ENCODE measurements around the gene PRPF18.

The PRPF18 gene

DNA sequence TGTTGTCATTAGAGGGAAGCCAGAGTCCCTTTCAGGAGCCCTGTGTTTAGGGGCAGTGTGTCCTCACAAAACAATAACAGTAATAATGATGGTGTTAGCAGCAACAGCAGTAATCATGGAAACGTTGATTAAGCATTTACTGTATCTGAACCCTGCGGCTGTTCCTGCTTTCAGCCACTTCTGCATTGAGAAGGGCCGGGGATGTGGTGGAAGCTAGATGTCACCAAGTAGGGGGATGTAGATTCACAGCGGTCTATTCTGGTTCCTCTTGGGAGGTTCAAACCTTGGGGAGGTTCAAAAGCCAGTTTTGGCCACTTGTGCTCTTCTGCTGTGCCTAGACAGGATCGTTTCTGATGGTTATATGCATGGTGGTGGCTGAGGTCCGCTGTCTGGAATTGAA lies 44.8 kb downstream of the PRPF18 start:
- Histone ChIP-seq H3K9ac (ENCODE audit: low read length) (no peak overlapping the region), H3K9me3 (ENCODE audit: low read length) (no peaks in the 10 kb centered on the region), H3K27me3 (ENCODE audit: control insufficient read depth in 1 of 2, insufficient read depth in 2 of 2, low read length in 2 of 2) (no peaks in the 10 kb centered on the region), H3K27ac (ENCODE audit: low read depth, low read length) (no peak overlapping the region), H3K4me3 (ENCODE audit: low read depth in 1 of 2, low read length in 2 of 2) (no peak overlapping the region), H3K4me1 (ENCODE audit: insufficient read depth, low read length) (peaks cover 30% of the 10 kb centered on the region), H3K36me3 (ENCODE audit: insufficient read depth, low read length) (peaks cover 10% of the 10 kb centered on the region)

DNA sequence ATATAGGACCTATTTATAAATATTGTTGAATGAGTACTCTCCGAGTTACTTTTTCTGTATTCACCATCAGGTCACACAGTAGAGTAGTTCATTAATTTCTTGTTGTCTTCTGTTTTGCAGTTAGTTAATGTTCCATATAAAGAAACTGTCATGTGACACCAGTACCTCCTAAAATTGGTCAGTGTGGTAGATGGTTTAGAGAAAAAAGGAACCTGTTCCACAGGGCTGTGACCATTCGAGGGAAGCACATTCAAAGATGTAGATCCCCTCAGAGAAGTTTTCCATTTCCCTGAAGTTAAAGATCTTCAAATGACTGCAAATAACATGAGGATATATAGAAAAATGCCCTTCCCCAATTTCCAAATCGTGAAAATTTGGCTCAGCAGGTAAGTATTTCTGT lies 45.7 kb downstream of the PRPF18 start:
- Histone ChIP-seq H3K9ac (ENCODE audit: low read length) (peak overlapping the region; percentile 23), H3K27me3 (ENCODE audit: control insufficient read depth in 1 of 2, insufficient read depth in 2 of 2, low read length in 2 of 2) (no peaks in the 10 kb centered on the region), H3K4me3 (ENCODE audit: low read depth in 1 of 2, low read length in 2 of 2) (no peak overlapping the region), H3K9me3 (ENCODE audit: low read length) (no peaks in the 10 kb centered on the region), H3K4me1 (ENCODE audit: insufficient read depth, low read length) (peaks cover 30% of the 10 kb centered on the region), H3K36me3 (ENCODE audit: insufficient read depth, low read length) (peaks cover 10% of the 10 kb centered on the region), H3K27ac (ENCODE audit: low read depth, low read length) (peak overlapping the region; percentile 17)

DNA sequence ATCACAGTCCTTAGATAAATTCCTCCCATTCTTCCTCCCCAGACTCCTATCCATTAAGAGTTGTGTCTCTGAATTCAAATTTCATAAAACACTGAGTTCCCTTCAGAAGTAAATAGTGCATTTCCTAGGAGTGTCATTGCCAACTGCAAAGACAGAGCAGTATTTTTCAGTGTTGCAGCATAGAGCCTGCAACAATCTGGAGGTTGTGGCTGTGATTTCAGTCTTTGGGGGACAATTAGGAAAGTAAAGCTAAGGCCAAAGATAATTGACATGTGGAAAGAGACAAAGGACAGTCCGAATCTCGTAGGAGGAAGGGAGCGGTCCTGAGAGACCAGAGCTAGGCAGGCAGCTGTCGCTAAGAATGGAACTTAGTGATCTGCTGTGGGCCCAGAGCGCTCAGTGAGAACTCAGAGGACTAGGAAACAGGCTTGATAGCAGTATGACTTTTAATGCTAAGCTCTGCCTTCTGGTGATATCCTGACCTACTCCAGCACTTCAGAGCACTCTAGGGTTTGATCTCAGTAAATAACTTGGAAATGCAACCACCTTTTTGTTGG lies 46.2 kb downstream of the PRPF18 start:
- peaks cover 10% of the 10 kb centered on the region for H3K36me3 ChIP-seq (ENCODE audit: insufficient read depth, low read length)
- peak overlapping the region; percentile 17 for H3K27ac ChIP-seq (ENCODE audit: low read depth, low read length)
- no peaks in the 10 kb centered on the region for H3K9me3 ChIP-seq (ENCODE audit: low read length)
- peaks cover 30% of the 10 kb centered on the region for H3K4me1 ChIP-seq (ENCODE audit: insufficient read depth, low read length)
- H3K27me3 ChIP-seq (ENCODE audit: control insufficient read depth in 1 of 2, insufficient read depth in 2 of 2, low read length in 2 of 2): no peaks in the 10 kb centered on the region
- H3K4me3 ChIP-seq (ENCODE audit: low read depth in 1 of 2, low read length in 2 of 2): peak overlapping the region in 1 of 2 donors; percentile 28
- peak overlapping the region; percentile 23 for H3K9ac ChIP-seq (ENCODE audit: low read length)

- no peaks in the 10 kb centered on the region for H3K27me3 ChIP-seq (ENCODE audit: control insufficient read depth in 1 of 2, insufficient read depth in 2 of 2, low read length in 2 of 2)
- peak overlapping the region; percentile 28 for H3K9ac ChIP-seq (ENCODE audit: low read length)
- peak overlapping the region; percentile 17 for H3K27ac ChIP-seq (ENCODE audit: low read depth, low read length)
- H3K4me1 ChIP-seq (ENCODE audit: insufficient read depth, low read length): peaks cover 30% of the 10 kb centered on the region
- H3K36me3 ChIP-seq (ENCODE audit: insufficient read depth, low read length): peaks cover 14% of the 10 kb centered on the region
- H3K4me3 ChIP-seq (ENCODE audit: low read depth in 1 of 2, low read length in 2 of 2): peak overlapping the region in 1 of 2 donors; percentile 28
- H3K9me3 ChIP-seq (ENCODE audit: low read length): no peaks in the 10 kb centered on the region
Measured at GRCh38 chr10:13633689-13634088, 46.9 kb downstream of the PRPF18 start.

GRCh38 chr10:13634207-13634606 lies 47.4 kb downstream of the PRPF18 start:
- Histone ChIP-seq H3K4me1 (ENCODE audit: insufficient read depth, low read length) (peaks cover 30% of the 10 kb centered on the region), H3K27me3 (ENCODE audit: control insufficient read depth in 1 of 2, insufficient read depth in 2 of 2, low read length in 2 of 2) (no peaks in the 10 kb centered on the region), H3K9ac (ENCODE audit: low read length) (peak overlapping the region; percentile 28), H3K27ac (ENCODE audit: low read depth, low read length) (peak overlapping the region; percentile 17), H3K36me3 (ENCODE audit: insufficient read depth, low read length) (peaks cover 17% of the 10 kb centered on the region), H3K9me3 (ENCODE audit: low read length) (no peaks in the 10 kb centered on the region), H3K4me3 (ENCODE audit: low read depth in 1 of 2, low read length in 2 of 2) (peak overlapping the region in 1 of 2 donors; percentile 28)

GRCh38 chr10:13636776-13637175 lies 50.0 kb downstream of the PRPF18 start:
- no peak overlapping the region for H3K27ac ChIP-seq (ENCODE audit: low read depth, low read length)
- no peak overlapping the region for H3K4me3 ChIP-seq (ENCODE audit: low read depth in 1 of 2, low read length in 2 of 2)
- no peaks in the 10 kb centered on the region for H3K9me3 ChIP-seq (ENCODE audit: low read length)
- no peak overlapping the region for H3K9ac ChIP-seq (ENCODE audit: low read length)
- H3K4me1 ChIP-seq (ENCODE audit: insufficient read depth, low read length): peaks cover 30% of the 10 kb centered on the region
- no peaks in the 10 kb centered on the region for H3K27me3 ChIP-seq (ENCODE audit: control insufficient read depth in 1 of 2, insufficient read depth in 2 of 2, low read length in 2 of 2)
- peaks cover 18% of the 10 kb centered on the region for H3K36me3 ChIP-seq (ENCODE audit: insufficient read depth, low read length)

- Histone ChIP-seq H3K4me3 (ENCODE audit: low read depth in 1 of 2, low read length in 2 of 2) (no peak overlapping the region), H3K9ac (ENCODE audit: low read length) (no peak overlapping the region), H3K9me3 (ENCODE audit: low read length) (peaks cover 4% of the 10 kb centered on the region), H3K36me3 (ENCODE audit: insufficient read depth, low read length) (peaks cover 22% of the 10 kb centered on the region), H3K4me1 (ENCODE audit: insufficient read depth, low read length) (peaks cover 27% of the 10 kb centered on the region), H3K27ac (ENCODE audit: low read depth, low read length) (no peak overlapping the region), H3K27me3 (ENCODE audit: control insufficient read depth in 1 of 2, insufficient read depth in 2 of 2, low read length in 2 of 2) (no peaks in the 10 kb centered on the region)
Measured at GRCh38 chr10:13637303-13637856, 50.6 kb downstream of the PRPF18 start.

DNA sequence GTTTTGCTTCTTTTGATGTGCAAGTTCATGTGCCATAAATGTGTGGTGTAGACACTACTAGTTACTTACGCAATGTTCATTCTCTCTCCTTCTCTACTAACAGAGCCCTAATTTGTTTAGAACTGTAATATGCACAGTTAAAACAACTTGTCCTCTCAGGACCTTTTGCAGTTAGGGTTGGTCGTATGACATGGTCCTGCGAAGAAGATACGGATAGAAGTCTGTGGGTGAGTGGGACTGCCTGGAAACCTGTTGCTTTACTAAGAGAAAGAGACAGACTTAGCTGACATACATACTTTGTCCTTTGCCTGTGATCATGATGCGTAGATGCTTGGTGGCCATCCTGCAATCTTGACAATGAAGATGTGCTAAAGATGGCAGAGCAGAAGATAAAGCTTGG lies 51.1 kb downstream of the PRPF18 start:
- H3K36me3 ChIP-seq (ENCODE audit: insufficient read depth, low read length): peaks cover 24% of the 10 kb centered on the region
- H3K9ac ChIP-seq (ENCODE audit: low read length): no peak overlapping the region
- H3K9me3 ChIP-seq (ENCODE audit: low read length): peaks cover 7% of the 10 kb centered on the region
- H3K27ac ChIP-seq (ENCODE audit: low read depth, low read length): no peak overlapping the region
- no peak overlapping the region for H3K4me3 ChIP-seq (ENCODE audit: low read depth in 1 of 2, low read length in 2 of 2)
- H3K4me1 ChIP-seq (ENCODE audit: insufficient read depth, low read length): peaks cover 22% of the 10 kb centered on the region
- H3K27me3 ChIP-seq (ENCODE audit: control insufficient read depth in 1 of 2, insufficient read depth in 2 of 2, low read length in 2 of 2): no peaks in the 10 kb centered on the region

DNA sequence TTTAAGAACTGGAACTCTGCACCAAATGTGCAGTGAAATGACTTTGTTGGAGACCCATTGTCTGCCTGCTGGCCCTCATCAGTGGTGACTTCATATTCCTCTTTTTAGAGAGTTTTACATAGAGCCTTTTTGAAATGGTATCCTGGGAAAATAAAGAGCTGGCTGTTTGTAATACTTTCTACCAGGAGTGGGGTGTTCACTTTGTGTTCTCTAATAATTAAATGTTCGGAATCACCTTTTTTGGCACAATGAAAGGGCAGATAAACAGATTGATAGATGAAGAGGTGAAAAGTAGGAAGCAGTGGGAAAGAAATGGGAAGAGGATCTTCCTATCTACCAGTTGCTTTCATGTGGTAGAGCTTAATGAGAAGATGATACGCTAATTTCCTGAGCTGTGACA lies 55.5 kb downstream of the PRPF18 start:
- no peaks in the 10 kb centered on the region for H3K4me1 ChIP-seq (ENCODE audit: insufficient read depth, low read length)
- no peak overlapping the region for H3K4me3 ChIP-seq (ENCODE audit: low read depth in 1 of 2, low read length in 2 of 2)
- H3K36me3 ChIP-seq (ENCODE audit: insufficient read depth, low read length): peaks cover 45% of the 10 kb centered on the region
- peaks cover 7% of the 10 kb centered on the region for H3K9me3 ChIP-seq (ENCODE audit: low read length)
- no peaks in the 10 kb centered on the region for H3K27me3 ChIP-seq (ENCODE audit: control insufficient read depth in 1 of 2, insufficient read depth in 2 of 2, low read length in 2 of 2)
- no peak overlapping the region for H3K27ac ChIP-seq (ENCODE audit: low read depth, low read length)
- no peak overlapping the region for H3K9ac ChIP-seq (ENCODE audit: low read length)

GRCh38 chr10:13643016-13643415 lies 56.3 kb downstream of the PRPF18 start:
- Histone ChIP-seq H3K4me3 (ENCODE audit: low read depth in 1 of 2, low read length in 2 of 2) (no peak overlapping the region), H3K9ac (ENCODE audit: low read length) (no peak overlapping the region), H3K36me3 (ENCODE audit: insufficient read depth, low read length) (peaks cover 49% of the 10 kb centered on the region), H3K27ac (ENCODE audit: low read depth, low read length) (no peak overlapping the region), H3K27me3 (ENCODE audit: control insufficient read depth in 1 of 2, insufficient read depth in 2 of 2, low read length in 2 of 2) (no peaks in the 10 kb centered on the region), H3K9me3 (ENCODE audit: low read length) (peaks cover 7% of the 10 kb centered on the region), H3K4me1 (ENCODE audit: insufficient read depth, low read length) (no peaks in the 10 kb centered on the region)

DNA sequence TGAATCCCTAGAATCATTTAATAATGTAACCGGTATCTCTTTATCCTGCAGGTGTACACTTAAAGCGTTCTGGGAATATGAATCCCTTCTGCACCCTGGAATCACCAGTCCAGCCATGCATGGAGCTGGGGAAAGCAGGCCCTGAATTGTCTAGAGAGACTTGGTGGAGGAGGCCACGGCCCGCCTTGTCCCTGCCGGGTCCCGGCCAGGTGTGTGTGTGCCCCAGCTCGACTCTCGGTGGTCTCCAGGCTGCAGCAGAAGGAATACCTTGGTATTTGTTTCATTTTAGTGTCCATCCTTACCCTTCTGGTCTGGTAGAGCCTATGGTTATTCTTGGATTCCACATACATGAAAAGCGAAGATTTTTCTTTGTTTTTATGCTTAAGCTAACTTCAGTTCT lies 58.1 kb downstream of the PRPF18 start:
- Histone ChIP-seq H3K9me3 (ENCODE audit: low read length) (peaks cover 7% of the 10 kb centered on the region), H3K9ac (ENCODE audit: low read length) (no peak overlapping the region), H3K4me3 (ENCODE audit: low read depth in 1 of 2, low read length in 2 of 2) (no peak overlapping the region), H3K4me1 (ENCODE audit: insufficient read depth, low read length) (no peaks in the 10 kb centered on the region), H3K36me3 (ENCODE audit: insufficient read depth, low read length) (peaks cover 56% of the 10 kb centered on the region), H3K27me3 (ENCODE audit: control insufficient read depth in 1 of 2, insufficient read depth in 2 of 2, low read length in 2 of 2) (no peaks in the 10 kb centered on the region), H3K27ac (ENCODE audit: low read depth, low read length) (no peak overlapping the region)

GRCh38 chr10:13648425-13648824 lies 61.7 kb downstream of the PRPF18 start:
- peaks cover 78% of the 10 kb centered on the region for H3K36me3 ChIP-seq (ENCODE audit: insufficient read depth, low read length)
- H3K4me1 ChIP-seq (ENCODE audit: insufficient read depth, low read length): no peaks in the 10 kb centered on the region
- no peak overlapping the region for H3K9ac ChIP-seq (ENCODE audit: low read length)
- no peak overlapping the region for H3K4me3 ChIP-seq (ENCODE audit: low read depth in 1 of 2, low read length in 2 of 2)
- no peak overlapping the region for H3K27ac ChIP-seq (ENCODE audit: low read depth, low read length)
- H3K27me3 ChIP-seq (ENCODE audit: control insufficient read depth in 1 of 2, insufficient read depth in 2 of 2, low read length in 2 of 2): no peaks in the 10 kb centered on the region
- H3K9me3 ChIP-seq (ENCODE audit: low read length): no peaks in the 10 kb centered on the region
